ENCODE measurements around the gene TNFRSF8. TPM values are rescaled to one million over a fixed set of nuclear protein-coding genes. Genes with fewer than 3 reads are reported as not detected.

TNFRSF8 gene
- total and polyA plus RNA-seq, 2 of the 4 experiments (the other 2 are of a cell fraction), result under 0.01 to 0.31 TPM

- Histone ChIP-seq H4K20me1 (ENCODE audit: insufficient read depth, low read length) (no peaks in the 10 kb centered on the region; the same call in 1 of the 2 replicates), H2AK9ac (replicated peaks; ENCODE audit: low read depth, low read length, poor library complexity) (peak overlapping the region; percentile 38), H3K36me3 (ENCODE audit: control insufficient read depth, insufficient read depth, low read length) (no peaks in the 10 kb centered on the region), H3K9ac (ENCODE audit: low read depth, low read length) (no peak overlapping the region), H3K23ac (ENCODE audit: low read depth, low read length) (no peak overlapping the region), H4K91ac (ENCODE audit: insufficient read depth, low read depth, low read length) (no peak overlapping the region), H2BK5ac (ENCODE audit: low read depth, low read length, poor library complexity, severe bottlenecking) (no peak overlapping the region), H2BK15ac (ENCODE audit: low read depth, low read length) (no peak overlapping the region), H3K4me2 (ENCODE audit: low read depth, low read length) (no peak overlapping the region), H3K4ac (ENCODE audit: low read depth, low read length) (no peak overlapping the region), H2BK120ac (ENCODE audit: low read depth, low read length) (no peak overlapping the region), H4K8ac (ENCODE audit: low read depth in 2 of 2, low read length in 2 of 2) (no peak overlapping the region), H3K18ac (ENCODE audit: low read depth, low read length) (no peak overlapping the region), H3K9me3 (ENCODE audit: control insufficient read depth, insufficient read depth, low read length) (no peaks in the 10 kb centered on the region), H2AK5ac (ENCODE audit: low read depth, low read length) (0 out of 2 replicates have a peak overlapping the region, but pooled peaks have one; percentile 32), H3K4me1 (ENCODE audit: control insufficient read depth, insufficient read depth, low read length) (peaks cover 14% of the 10 kb centered on the region; the same call in 1 of the 2 replicates), H3K27ac (ENCODE audit: insufficient read depth, low read length) (no peak overlapping the region), H2BK20ac (ENCODE audit: low read depth, low read length) (no peak overlapping the region), H3K9me1 (ENCODE audit: insufficient read depth, low read length) (0 out of 2 replicates have a peak, but pooled peaks cover 5% of the 10 kb centered on the region), H3K56ac (ENCODE audit: extremely low read depth, insufficient read depth, low read length) (no peak overlapping the region), H2AFZ (replicated peaks; ENCODE audit: low read length, poor library complexity) (no peak overlapping the region), H3K14ac (replicated peaks; ENCODE audit: low read depth, low read length) (no peak overlapping the region), H3K79me1 (ENCODE audit: low read depth in 1 of 2, low read length in 2 of 2) (peaks cover 5 to 10% of the 10 kb centered on the region in 2 experiments; a peak in 1 of 4 replicates), H3K4me3 (ENCODE audit: insufficient read depth, low read depth, low read length) (no peak overlapping the region), H3K27me3 (ENCODE audit: control insufficient read depth, insufficient read depth, low read length) (no peaks in the 10 kb centered on the region), H4K5ac (ENCODE audit: low read depth, low read length) (no peak overlapping the region)
- no TSS peak for BruUV-seq (replicated peaks)
- ChIA-PET CTCF (no interaction called here), POLR2A (ENCODE audit: unreplicated experiment) (no interaction called here)
- 91% methylated on average over 6 of the region's 14 CpGs; no CpG with 5 or more reads in 1 of the 2 experiments for WGBS, 2 experiments (ENCODE audit: extremely low coverage in 2 of 2, insufficient read length in 1 of 2)
- in situ Hi-C loops (cut with MboI; ENCODE audit: low sequenced_read_pairs), result no loop called here
- TF ChIP-seq SMC3 (IDR thresholded peaks at IDR 0.05; ENCODE audit: low read depth, low read length) (no peak), USF2 (IDR thresholded peaks at IDR 0.05; ENCODE audit: low read depth, low read length) (no peak), MAFK (IDR thresholded peaks at IDR 0.05; ENCODE audit: low read depth, low read length) (no peak), POLR2A (IDR thresholded peaks at IDR 0.05; ENCODE audit: low read depth, low read length) (no peak), ELK1 (IDR thresholded peaks at IDR 0.05; ENCODE audit: borderline replicate concordance, low read depth, low read length) (no peak), CEBPB (IDR thresholded peaks at IDR 0.05; ENCODE audit: low read depth, low read length) (no peak), CTCF (conservative IDR thresholded peaks at IDR 0.05; ENCODE audit: low read depth, low read length) (no peak), MXI1 (IDR thresholded peaks at IDR 0.05; ENCODE audit: borderline replicate concordance, low read depth, low read length) (no peak), MAZ (IDR thresholded peaks at IDR 0.05; ENCODE audit: borderline replicate concordance, low read depth, low read length) (no peak), RCOR1 (IDR thresholded peaks at IDR 0.05; ENCODE audit: insufficient replicate concordance, low read length) (no peak)
- DNase-seq (no peak), ATAC-seq (ENCODE audit: low read depth) (no peak)
- intact Hi-C loops (cut with micrococcal nuclease), result no loop called here
- dilution Hi-C loops (cut with HindIII; ENCODE audit: low sequenced_read_pairs, unreplicated experiment), result no loop called here
Measured at GRCh38 chr1:12172042-12172851, 109.1 kb downstream of the TNFRSF8 start.

Data from IMR-90 (cell line).